Measurements from ENCODE around the gene HIVEP1.

GRCh38 chr6:12147557-12148316 is 135.6 kb downstream of the HIVEP1 start:
- no peak for TF ChIP-seq CTCF (IDR thresholded peaks at IDR 0.05; ENCODE audit: low read depth, low read length, missing input control)
- TF ChIP-seq RAD21 (IDR thresholded peaks at IDR 0.05) = peak in 1 of 2 donors; percentile 13
- no peak for TF ChIP-seq MAX (IDR thresholded peaks at IDR 0.05)
- TF ChIP-seq JUND (IDR thresholded peaks at IDR 0.05) = no peak
- TF ChIP-seq REST (IDR thresholded peaks at IDR 0.05) = no peak
- no peak for TF ChIP-seq ATF3 (IDR thresholded peaks at IDR 0.05)
- no peak for TF ChIP-seq YY1 (IDR thresholded peaks at IDR 0.05)
- TF ChIP-seq SP1 (IDR thresholded peaks at IDR 0.05) = no peak
